ENCODE measurements around the gene MUC22. TPM values are rescaled to one million over a fixed set of nuclear protein-coding genes. Genes with fewer than 3 reads are reported as not detected.
"Not testable (repeated sequence)": the region's sequence is repeated elsewhere in the genome, so short reads cannot be mapped to it uniquely, and the experiment has no call there.

Gene MUC22
- total RNA-seq, 1 experiment from 2014 or later, result not detected

- DNase-seq (ENCODE audit: low read depth), result no peak
Observed at GRCh38 chr6:30997301-30997700, 13.0 kb upstream of the MUC22 start.

- no peak for DNase-seq (ENCODE audit: low read depth)
Observed at GRCh38 chr6:30998785-30999184, 11.5 kb upstream of the MUC22 start.

- DNase-seq (ENCODE audit: low read depth), result not testable (repeated sequence)
Observed at GRCh38 chr6:31000067-31000860, 10.0 kb upstream of the MUC22 start.

- DNase-seq (ENCODE audit: low read depth), result no peak
Observed at GRCh38 chr6:31001281-31001888, 8.9 kb upstream of the MUC22 start.

GRCh38 chr6:31002471-31002870 lies 7.8 kb upstream of the MUC22 start:
- no peak for DNase-seq (ENCODE audit: low read depth)

GRCh38 chr6:31004794-31005193 lies 5.5 kb upstream of the MUC22 start:
- no peak for DNase-seq (ENCODE audit: low read depth)

GRCh38 chr6:31005249-31006020 lies 4.8 kb upstream of the MUC22 start:
- no peak for DNase-seq (ENCODE audit: low read depth)

- DNase-seq (ENCODE audit: low read depth), result peak; percentile 86
Observed at GRCh38 chr6:31007694-31008093, 2.6 kb upstream of the MUC22 start.

GRCh38 chr6:31008165-31008564 lies 2.1 kb upstream of the MUC22 start:
- DNase-seq (ENCODE audit: low read depth), result peak; percentile 17

GRCh38 chr6:31009731-31010130 lies 543 bp upstream of the MUC22 start:
- peak; percentile 16 for DNase-seq (ENCODE audit: low read depth)

GRCh38 chr6:31011153-31011552 lies 879 bp downstream of the MUC22 start:
- no peak for DNase-seq (ENCODE audit: low read depth)

GRCh38 chr6:31016659-31017299 lies 6.5 kb downstream of the MUC22 start:
- no peak for DNase-seq (ENCODE audit: low read depth)

- not testable (repeated sequence) for DNase-seq (ENCODE audit: low read depth)
Observed at GRCh38 chr6:31017436-31017835, 7.2 kb downstream of the MUC22 start.

- DNase-seq (ENCODE audit: low read depth), result no peak
Observed at GRCh38 chr6:31020057-31020456, 9.8 kb downstream of the MUC22 start.

- DNase-seq (ENCODE audit: low read depth), result not testable (repeated sequence)
Observed at GRCh38 chr6:31020631-31021255, 10.5 kb downstream of the MUC22 start.

- DNase-seq (ENCODE audit: low read depth), result not testable (repeated sequence)
Observed at GRCh38 chr6:31021705-31022531, 11.6 kb downstream of the MUC22 start.

- DNase-seq (ENCODE audit: low read depth), result no peak
Observed at GRCh38 chr6:31025595-31025994, 15.3 kb downstream of the MUC22 start.

GRCh38 chr6:31031095-31031494 lies 20.8 kb downstream of the MUC22 start:
- no peak for DNase-seq (ENCODE audit: low read depth)

- no peak for DNase-seq (ENCODE audit: low read depth)
Observed at GRCh38 chr6:31033075-31033474, 22.8 kb downstream of the MUC22 start.

- no peak for DNase-seq (ENCODE audit: low read depth)
Observed at GRCh38 chr6:31035862-31036497, 25.7 kb downstream of the MUC22 start.
